Stimulated activated CD8-positive, alpha-beta memory T cell treated with anti-CD3 and anti-CD28 coated beads, Interleukin-2, amount 100 ng/mL, for 48 hours (primary cell): ENCODE results near the gene OTUD4.
"Not testable (repeated sequence)": the region's sequence is repeated elsewhere in the genome, so short reads cannot be mapped to it uniquely, and the experiment has no call there.

Experiments
- DNase-seq, 2 donors: peaks; one replicate each; pipeline ENCODE4 v3.0.0-alpha.2; 2020; ENCODE audit warnings: low read depth in 2 of 2

The OTUD4 gene

DNA sequence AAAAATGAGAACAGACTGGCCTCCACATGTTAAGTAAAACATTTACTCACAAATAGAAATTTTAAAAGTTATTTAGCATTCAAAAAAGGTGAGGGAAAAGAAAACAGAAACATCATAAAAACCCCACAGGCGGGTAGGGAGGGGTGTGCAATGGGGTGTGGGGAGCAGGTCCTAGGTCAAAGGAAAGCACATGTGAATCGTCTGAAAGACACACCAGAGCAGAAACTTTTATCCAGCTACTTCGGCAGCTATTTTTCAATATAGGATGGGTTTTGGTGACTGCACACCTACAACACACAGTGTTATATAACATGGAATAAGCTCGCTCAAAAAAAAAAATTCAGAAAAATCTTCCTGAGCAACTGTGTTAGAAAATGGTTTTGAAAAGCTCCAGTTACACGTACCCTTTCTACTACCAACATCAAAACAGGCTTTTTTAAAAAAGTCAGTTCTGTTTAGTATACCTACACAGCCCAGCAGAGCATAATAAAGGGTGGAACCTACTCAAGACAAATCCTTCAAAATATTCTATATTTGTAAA is 1.6 kb downstream of the OTUD4 start:
- no peak for DNase-seq

DNA sequence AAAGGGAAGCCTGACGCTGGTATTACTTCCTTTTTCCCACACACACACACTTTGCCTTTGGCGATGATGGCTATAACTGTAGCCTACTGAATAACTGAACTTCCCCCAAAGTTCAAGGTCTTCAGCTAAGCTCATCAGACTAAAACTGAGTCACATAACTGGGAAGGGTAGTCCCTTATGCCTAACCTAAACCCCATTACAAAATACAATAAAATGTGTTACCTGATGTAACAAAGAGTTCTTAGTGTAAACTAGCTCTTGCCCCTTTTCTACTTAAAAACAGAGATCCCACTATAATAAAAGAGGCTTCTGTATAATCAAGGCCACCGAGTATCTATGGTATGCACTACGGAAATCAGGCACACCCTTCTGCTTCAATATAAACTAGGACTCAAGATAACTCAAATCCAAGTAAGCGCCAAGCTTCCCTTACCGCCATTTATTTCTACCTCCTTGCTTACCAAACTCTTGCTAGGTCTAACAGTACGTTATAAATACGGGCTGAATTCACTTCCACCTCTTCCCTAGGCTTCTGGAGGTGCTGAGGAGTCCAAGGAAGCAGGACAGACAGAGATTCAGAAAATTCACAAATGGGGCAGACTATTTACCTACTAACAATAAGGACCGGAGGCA is 2.4 kb downstream of the OTUD4 start:
- no peak for DNase-seq

DNA sequence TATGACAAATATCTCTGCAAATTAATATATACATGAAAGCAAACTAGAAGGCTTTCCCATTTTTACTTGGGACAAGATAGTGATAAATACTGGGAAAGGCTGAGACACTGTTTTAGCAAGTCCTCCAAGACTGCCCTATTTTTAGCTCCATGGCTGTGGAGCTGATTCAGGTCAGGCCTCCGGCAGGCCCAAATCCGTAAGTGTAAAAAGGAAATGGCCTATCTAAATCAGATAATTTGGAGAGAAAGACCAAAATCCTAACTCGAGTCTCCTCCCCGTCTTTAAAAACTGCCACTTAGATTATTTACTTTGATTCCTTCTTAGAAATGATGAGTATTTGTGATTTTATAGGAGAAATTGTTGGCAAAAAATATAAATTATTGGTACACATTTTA is 2.9 kb downstream of the OTUD4 start:
- no peak for DNase-seq

DNA sequence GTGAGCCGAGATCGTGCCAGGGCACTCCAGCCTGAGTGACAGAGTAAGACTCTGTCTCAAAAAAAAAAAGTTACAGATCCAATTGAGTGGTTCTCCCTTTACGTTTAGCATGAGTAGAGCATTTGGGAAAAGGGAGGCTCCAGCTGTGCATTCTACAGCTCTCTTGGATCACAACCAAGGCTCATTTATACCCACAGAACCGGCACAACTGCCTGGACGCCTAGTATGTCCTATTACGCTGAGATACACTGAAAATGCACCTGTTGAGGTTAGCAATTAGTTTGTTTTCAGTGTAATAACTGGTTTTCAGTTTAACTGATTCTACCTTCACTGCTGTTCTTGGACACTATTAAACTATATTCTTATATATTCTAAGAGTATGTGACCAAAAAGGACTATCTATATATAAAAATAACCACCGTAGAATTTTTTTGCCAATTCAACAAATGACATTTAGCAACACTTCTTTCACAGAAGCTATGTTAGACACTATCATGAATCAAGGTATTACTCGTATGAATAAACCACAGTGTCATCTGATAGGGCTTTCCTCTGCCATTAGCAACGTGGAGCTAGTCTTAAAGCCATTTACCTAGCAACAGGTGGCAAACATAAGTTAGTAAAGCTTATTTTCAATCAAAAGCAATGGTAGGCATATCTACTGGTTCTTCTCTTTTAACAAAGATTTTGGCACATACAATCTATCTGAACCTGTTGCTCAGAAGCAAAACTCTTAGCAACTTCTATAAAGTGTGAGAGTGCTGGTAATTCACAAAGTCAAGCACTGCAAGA is 3.6 kb downstream of the OTUD4 start:
- DNase-seq, result no peak

DNA sequence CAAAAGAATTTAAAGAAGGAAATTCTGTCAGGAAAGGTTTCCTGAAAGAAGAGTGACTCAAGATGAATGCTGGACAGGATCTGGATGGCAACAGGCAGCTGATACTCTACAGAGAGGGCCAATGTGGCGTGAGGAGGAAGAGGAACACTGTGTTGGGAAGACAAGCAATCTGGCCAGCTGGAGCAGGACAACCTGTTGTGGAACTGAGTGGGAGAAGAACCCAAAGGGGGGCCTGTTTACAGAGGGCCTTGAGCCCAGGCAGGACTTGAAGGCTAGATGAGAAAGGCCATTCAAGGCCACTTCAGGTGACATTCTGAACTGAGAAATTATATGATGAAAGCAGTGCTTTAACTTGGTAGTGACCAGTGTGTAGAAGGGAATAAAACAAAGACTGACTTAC is 8.5 kb downstream of the OTUD4 start:
- no peak for DNase-seq

DNA sequence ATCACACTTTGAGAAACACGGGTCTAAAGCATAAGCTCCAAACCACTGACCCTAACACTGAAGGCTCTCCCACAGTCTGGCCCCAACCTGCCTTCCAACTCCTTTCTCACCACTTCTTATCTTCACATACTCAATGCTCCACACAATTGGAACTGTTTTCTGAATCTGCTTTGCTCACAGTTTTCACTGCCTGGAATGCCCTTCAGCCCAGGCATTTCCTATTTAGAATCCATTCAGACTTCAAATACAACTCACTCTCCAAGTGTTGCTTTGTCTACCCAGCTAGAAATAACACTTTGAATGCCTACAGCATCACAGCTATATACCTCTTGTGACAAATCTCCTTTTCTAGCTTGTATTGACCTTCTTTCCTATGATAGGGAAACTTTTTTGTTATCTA is 10.2 kb downstream of the OTUD4 start:
- DNase-seq, result no peak

DNA sequence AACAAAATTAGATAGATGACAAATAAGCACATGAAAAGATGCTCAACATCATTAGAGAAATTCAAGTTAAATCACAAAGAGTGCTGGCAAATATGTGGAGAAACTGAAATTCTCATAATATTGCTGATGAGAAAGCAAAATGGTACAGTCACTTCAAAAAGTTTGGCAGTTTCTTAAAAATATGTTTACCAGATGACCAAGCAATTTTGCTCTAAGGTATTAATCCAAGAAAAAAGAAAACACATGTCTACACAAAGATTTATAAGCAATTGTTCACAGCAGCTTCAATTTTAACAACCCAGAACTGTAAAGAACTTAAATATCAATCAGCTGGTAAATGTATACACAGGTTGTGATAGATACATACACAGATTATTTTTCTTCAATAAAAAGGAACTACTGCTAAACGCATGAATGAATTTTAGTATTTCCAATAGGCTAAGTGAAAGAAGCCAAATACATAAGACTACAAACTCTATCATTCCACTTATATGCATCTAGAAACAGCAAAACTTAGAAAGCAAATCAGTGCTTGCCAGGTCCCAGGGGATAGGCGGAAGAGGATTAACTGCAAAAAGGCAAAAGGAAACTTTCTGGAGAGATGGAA is 11.7 kb downstream of the OTUD4 start:
- DNase-seq, result no peak

DNA sequence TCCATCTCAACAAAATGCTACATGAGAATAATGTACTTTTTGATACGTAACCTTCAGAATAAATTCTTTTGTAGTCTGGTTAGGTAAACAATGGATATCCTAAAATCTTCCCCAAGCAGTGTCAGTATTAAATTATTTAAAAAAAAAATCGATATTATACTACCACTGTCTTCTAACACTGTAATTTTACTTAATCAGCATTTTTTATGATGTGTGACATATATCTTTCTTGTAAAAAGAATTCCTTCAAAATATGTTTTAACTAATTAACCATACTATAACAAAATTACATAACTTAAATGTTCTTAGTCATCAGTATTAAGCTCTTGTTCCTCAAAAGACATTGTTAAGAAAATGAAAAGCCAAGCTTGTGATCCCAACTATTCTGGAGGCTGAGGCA is 12.5 kb downstream of the OTUD4 start:
- no peak for DNase-seq

DNA sequence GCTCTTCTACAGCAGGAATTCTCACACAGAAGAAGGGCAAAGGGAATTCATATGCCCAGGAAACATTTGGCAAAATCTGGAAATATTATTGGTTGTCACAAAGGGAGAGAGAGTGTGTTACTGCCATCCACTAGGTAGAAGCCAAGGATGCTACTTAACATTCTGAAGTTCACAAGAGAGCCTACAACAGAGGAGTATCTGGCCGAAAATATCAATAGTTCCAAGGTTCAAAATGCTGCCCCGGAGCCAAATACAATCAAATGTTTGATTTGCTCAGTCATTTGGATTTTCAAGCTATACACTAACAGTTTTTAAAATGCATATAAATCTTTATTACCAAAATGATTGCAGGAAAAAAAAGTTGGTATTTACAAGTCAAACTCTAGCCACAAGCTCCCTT is 18.8 kb downstream of the OTUD4 start:
- DNase-seq, result no peak

DNA sequence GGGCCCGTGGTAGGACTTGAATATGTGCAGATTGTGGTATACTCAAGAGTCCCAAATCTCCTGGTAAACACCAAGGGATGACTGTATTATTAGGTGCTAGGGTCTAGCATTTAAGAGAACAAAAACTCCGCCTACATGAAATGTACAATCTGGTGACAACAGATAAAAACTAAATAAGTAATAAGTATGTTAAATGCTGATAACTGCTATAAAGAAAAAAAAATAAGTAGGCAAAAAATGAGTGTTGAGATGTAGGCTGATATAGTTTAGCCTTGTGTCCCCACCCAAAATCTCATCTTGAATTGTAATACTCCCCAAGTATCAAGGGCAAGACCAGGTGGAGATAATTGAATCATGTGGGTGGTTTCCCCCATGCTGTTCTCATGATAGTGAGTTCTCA is 23.4 kb downstream of the OTUD4 start:
- DNase-seq, result no peak

DNA sequence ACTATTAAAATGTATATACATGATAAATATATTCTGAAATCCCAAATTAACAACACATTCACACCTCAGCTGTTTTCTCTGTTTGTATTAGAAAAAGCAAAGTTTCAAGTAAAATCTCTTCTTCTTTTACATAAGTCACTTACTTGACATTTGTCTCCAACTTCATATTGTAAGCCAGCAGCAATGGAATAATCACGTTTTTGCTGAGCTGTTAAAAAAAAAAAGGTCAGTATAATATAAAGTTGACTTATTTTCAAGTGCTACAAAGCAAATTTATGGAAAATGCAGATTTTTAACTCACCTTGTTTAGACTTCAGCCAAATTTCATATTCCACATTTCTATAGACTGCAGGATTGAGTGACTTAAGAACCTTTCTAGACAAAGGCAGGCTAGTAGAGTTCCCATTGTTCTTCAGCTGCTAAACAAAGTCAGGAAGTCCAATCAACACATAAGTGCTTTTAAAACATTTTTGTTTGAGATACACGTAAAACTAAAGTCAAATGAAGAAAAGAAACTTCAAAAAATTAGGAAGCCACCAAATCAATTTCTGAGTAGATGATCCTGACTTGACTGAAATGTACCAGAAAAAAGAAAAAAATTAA is 25.0 kb downstream of the OTUD4 start:
- DNase-seq, result no peak

DNA sequence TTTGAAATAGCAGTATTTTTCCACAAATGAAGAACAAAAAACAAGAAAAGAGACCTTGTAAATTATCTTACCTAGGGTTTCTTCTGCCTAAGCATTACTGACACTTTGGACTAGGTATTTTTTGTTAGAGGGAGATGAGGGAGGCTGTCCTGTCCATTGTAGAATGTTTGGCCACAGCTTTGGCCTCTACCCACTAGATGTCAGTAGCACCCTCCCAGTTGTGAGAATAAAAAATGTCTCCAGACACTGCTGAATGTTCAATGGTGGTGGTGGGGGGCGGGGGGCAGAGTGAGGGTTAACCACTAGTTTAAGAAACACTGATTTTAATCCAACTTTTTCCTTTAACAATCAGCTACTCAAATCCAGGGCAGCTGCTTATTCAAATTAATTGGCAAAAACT is 25.8 kb downstream of the OTUD4 start:
- no peak for DNase-seq

DNA sequence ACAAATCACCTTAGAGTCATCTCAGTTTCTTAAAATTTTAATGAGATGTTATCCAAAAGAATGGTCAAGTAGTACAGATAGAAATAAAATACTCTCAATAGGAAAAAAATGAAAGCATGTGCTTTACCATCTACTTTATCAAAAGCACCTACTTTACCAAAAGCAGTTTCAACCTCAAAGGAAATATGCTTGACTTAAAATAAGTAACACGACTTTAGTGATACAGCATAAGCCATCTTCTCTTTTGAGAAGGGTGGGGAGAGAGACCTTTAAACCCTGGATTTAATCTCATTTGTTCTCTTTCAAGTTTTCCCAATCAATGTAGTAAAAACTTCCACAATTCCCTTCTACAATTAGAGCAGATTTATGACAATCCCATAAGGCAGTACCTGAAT is 26.5 kb downstream of the OTUD4 start:
- no peak for DNase-seq

DNA sequence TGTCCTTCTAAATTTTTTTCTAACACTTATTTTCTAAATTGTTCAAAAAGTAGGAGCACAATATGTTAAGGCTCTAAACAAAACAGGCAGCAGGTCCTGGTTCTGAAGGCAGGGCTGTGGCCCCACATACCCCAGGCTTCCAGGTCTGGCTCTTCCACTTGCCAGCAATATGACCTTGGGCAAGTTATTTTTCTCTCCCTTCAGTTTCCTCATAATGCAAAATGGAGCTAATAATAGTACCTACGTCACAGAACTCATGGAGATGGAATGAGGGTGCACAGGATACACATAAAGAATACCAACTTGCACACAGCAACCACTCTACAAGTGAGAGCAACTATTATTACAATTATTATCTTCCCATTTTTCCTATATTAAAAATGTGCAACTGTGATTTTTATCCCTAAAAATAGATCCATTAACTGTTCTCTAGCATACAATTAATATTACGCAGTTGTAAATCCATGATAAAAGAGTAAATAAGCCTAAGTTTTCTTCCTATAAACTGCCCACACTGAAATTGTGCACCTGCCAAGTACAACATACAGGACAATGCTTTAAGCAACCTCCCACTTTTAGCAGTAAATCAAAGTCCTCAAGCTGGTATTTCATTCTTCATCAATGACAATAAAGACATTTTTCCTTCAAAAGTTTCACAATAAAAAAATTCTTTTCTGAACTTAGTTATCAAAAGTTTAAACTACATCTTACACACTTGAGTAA is 27.0 kb downstream of the OTUD4 start:
- DNase-seq, result no peak

DNA sequence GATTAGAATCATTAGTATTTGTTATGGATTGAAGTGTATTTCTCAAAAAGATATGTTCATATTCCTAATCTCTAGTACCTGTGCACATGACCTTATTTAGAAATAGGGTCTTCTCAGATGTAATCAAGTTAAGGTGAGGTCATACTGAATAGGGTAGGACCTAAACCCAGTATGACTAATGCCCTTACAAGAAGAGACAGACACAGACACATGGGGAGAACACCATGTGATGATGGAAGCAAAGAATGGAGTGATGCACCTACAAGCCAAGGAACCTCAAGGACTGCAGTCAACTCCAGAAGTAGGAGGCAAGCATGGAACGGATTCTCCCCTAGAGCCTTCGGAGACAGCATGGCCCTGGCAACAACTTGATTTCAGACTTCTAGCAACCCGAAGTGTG is 31.4 kb downstream of the OTUD4 start:
- DNase-seq, result no peak

DNA sequence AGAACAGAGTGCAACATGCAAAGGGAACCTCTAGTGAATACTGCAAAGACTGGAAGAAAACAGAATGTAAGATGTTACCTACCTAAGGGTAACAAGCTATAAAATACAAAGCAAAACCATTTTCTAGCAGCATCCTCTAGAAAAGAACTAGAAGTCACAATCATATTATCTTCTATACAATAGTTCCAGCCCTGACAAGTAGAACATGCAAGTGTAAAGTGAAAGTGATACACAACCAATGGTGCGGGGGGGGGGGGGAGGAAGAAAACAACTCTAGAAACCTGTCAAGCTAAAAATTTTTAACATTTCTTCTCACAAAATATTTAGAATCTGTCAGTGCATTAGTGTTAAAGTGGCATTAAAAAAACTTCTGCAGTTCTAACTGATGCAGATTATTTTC is 44.2 kb downstream of the OTUD4 start:
- DNase-seq, result not testable (repeated sequence)

DNA sequence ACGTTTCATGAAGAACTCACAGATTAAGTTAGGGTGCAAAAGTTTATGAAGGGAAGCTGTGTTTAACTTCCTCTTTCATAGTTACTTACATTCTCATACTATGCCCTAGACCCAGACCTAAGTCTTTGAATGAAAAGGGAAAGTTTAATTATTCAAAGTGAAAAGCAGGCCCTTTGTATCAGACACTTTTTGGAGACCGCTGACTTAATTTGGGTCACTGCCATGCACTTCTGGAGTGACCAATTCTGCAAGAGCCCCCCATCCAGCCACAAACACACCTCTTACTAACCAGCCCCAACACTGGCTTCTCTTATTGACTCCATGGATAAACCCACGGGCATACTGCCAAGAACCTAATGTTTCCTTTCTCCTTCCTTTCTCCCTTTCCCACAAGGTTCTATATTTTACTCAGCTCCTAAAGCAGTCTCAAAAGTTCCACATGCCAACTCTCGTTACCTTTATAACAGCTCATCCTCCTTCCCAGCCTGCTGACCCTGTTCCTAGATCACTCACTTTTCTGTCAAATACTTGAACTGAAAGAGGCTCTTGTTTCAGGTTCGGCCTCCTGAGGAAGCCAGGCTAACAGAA is 47.8 kb downstream of the OTUD4 start:
- no peak for DNase-seq

DNA sequence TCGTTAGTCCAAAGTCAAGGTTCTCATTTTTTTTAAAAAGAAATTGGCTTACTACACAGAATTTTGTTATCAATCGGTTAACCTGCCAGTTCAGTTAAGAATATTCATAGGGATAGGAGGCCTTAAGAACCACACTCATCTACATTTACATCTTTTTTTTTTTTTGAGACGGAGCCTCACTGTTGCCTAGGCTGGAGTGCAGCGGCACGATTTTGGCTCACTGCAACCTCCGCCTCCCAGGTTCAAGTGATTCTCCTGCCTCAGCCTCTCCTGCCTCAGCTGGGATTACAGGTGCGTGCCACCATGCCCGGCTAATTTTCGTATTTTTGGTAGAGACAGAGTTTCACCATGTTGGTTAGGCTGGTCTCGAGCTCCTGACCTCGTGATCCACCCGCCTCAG is 48.5 kb downstream of the OTUD4 start:
- DNase-seq, result no peak

DNA sequence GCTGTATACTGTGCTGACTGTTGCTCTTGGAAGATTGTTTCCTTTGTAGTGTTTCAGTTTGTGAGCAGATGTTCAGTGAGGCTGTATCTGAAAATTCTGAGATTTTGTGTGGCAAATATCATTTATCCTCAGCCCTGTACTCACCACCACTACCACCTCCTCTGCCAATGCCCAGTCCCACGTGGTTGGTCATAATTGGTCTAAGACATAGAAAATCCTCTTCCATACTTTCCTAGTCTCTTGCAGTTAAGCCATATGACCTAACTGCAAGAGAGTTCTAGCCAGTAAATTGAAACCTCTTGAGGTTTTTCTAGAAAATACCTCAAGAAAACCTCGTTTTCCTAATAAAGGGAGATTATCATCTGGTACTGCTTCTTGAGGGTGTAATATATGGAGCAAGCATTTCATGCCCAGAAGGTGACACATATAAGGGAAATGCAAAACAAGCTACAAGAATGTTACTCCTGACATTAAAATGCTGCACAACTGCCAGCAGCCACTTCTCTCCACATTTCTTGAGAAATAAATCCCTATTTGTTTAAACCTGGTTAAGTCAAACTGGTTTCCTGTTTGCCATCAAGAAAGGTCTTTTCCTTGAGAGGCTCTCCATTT is 49.5 kb downstream of the OTUD4 start:
- DNase-seq, result no peak

DNA sequence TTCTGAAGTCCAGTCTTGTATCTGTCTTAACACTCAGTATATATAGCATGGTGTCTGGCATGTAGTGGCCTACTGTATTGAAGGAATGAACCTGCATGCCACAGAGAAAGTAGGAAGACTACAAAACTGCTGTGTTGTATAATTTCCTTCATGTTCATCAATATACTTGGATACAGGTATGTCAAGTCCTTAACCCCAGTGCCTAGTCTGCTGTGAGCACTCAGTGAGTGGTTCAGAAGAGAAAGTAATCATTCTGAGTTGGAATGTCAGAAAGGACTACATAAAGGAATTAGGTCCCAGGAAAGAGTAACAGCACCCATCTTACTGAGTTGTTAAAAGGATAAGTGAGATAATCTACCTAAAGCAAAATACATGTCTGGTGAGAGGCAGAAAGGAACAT is 50.3 kb downstream of the OTUD4 start:
- DNase-seq, result no peak

DNA sequence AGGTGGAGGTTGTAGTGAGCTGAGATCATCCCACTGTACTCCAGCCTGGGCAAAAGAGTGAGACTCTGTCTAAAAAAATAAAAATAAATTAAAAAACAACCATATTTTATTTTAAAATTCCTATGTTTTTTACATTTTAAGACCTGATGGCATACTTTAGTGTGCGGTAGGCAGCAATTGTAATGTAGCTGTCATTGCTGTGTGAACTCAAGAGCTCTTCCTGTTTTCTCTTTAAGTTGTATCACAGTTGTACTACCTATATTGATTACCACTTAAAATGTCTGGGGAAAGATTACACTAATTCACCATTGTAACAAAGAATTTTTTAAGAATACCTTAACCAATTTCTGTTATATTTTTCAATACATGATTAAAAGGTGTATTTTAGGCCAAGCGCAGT is 55.0 kb downstream of the OTUD4 start:
- no peak for DNase-seq
